Measurements from ENCODE around the gene SSC5D. TPM values are rescaled to one million over a fixed set of nuclear protein-coding genes. Genes with fewer than 3 reads are reported as not detected.

SSC5D gene
- total RNA-seq, 1 donor from 2014 or later: 7.6 TPM

- Mint-ChIP-seq H3K4me1 (ENCODE audit: low read depth, unreplicated experiment) (peaks cover 19% of the 10 kb centered on the region), H3K27me3 (ENCODE audit: unreplicated experiment) (peaks cover 7% of the 10 kb centered on the region), H3K4me3 (ENCODE audit: unreplicated experiment) (no peak overlapping the region), H3K36me3 (ENCODE audit: unreplicated experiment) (peaks cover 16% of the 10 kb centered on the region), H3K9me3 (ENCODE audit: unreplicated experiment) (peaks cover 14% of the 10 kb centered on the region), H3K27ac (ENCODE audit: unreplicated experiment) (peak overlapping the region; percentile 4)
- no peak for DNase-seq
- TF ChIP-seq CTCF (IDR thresholded peaks at IDR 0.05; ENCODE audit: partially characterized antibody, unreplicated experiment): no peak
Measured at GRCh38 chr19:55542292-55542855, 54.1 kb downstream of the SSC5D start.

GRCh38 chr19:55543567-55543966 is 55.3 kb downstream of the SSC5D start:
- Mint-ChIP-seq H3K4me1 (ENCODE audit: low read depth, unreplicated experiment) (peaks cover 20% of the 10 kb centered on the region), H3K36me3 (ENCODE audit: unreplicated experiment) (peaks cover 16% of the 10 kb centered on the region), H3K27me3 (ENCODE audit: unreplicated experiment) (peaks cover 5% of the 10 kb centered on the region), H3K4me3 (ENCODE audit: unreplicated experiment) (no peak overlapping the region), H3K9me3 (ENCODE audit: unreplicated experiment) (peaks cover 18% of the 10 kb centered on the region), H3K27ac (ENCODE audit: unreplicated experiment) (no peak overlapping the region)
- no peak for DNase-seq
- TF ChIP-seq CTCF (IDR thresholded peaks at IDR 0.05; ENCODE audit: partially characterized antibody, unreplicated experiment): no peak

- no peak for DNase-seq
- H3K9me3 Mint-ChIP-seq (ENCODE audit: unreplicated experiment): peaks cover 18% of the 10 kb centered on the region
Measured at GRCh38 chr19:55544014-55544413, 55.8 kb downstream of the SSC5D start.

GRCh38 chr19:55544776-55545439 is 56.7 kb downstream of the SSC5D start:
- H3K4me1 Mint-ChIP-seq (ENCODE audit: low read depth, unreplicated experiment): peaks cover 17% of the 10 kb centered on the region

More at GRCh38 chr19:55544014-55544413, 55.8 kb downstream of the SSC5D start:
- H3K27ac Mint-ChIP-seq (ENCODE audit: unreplicated experiment): no peak overlapping the region
- H3K36me3 Mint-ChIP-seq (ENCODE audit: unreplicated experiment): peaks cover 16% of the 10 kb centered on the region
- H3K4me3 Mint-ChIP-seq (ENCODE audit: unreplicated experiment): no peak overlapping the region
- peaks cover 20% of the 10 kb centered on the region for H3K4me1 Mint-ChIP-seq (ENCODE audit: low read depth, unreplicated experiment)
- no peak for TF ChIP-seq CTCF (IDR thresholded peaks at IDR 0.05; ENCODE audit: partially characterized antibody, unreplicated experiment)
- H3K27me3 Mint-ChIP-seq (ENCODE audit: unreplicated experiment): peaks cover 5% of the 10 kb centered on the region

More at GRCh38 chr19:55544776-55545439, 56.7 kb downstream of the SSC5D start:
- peaks cover 20% of the 10 kb centered on the region for H3K9me3 Mint-ChIP-seq (ENCODE audit: unreplicated experiment)
- peaks cover 16% of the 10 kb centered on the region for H3K36me3 Mint-ChIP-seq (ENCODE audit: unreplicated experiment)
- H3K4me3 Mint-ChIP-seq (ENCODE audit: unreplicated experiment): no peak overlapping the region
- TF ChIP-seq CTCF (IDR thresholded peaks at IDR 0.05; ENCODE audit: partially characterized antibody, unreplicated experiment): no peak
- H3K27ac Mint-ChIP-seq (ENCODE audit: unreplicated experiment): peak overlapping the region; percentile 73
- H3K27me3 Mint-ChIP-seq (ENCODE audit: unreplicated experiment): peaks cover 4% of the 10 kb centered on the region
- no peak for DNase-seq

Data from glutamatergic neuron (in vitro differentiated cells).